ENCODE measurements around the gene UBE2D2.

- TF ChIP-seq POLR2AphosphoS5 (IDR thresholded peaks at IDR 0.05; ENCODE audit: low read depth, low read length): no peak
- no peak for TF ChIP-seq POLR2A (IDR thresholded peaks at IDR 0.05; ENCODE audit: low read depth, low read length)
- TF ChIP-seq TAF1 (IDR thresholded peaks at IDR 0.05; ENCODE audit: low read depth, low read length): no peak
- no peak for TF ChIP-seq PAX5 (IDR thresholded peaks at IDR 0.05; ENCODE audit: insufficient read depth, low read length, severe bottlenecking)
- no peak for TF ChIP-seq SPI1 (IDR thresholded peaks at IDR 0.05; ENCODE audit: low read depth, low read length)
These were observed 97.4 kb downstream of the UBE2D2 start for GRCh38 chr5:139658501-139658927.

All from GM12891 (cell line).